Breast epithelium (tissue), 4 donors: ENCODE results near the gene IQCN. TPM values are rescaled to one million over a fixed set of nuclear protein-coding genes. Genes with fewer than 3 reads are reported as not detected.

ENCODE experiments used
- DNase-seq, 2 donors: peaks; one replicate each; pipeline ENCODE4 v3.0.0-alpha.2; 2019; ENCODE audit warnings: low spot score in 2 of 2
- H3K27ac ChIP-seq, 2 donors: fragments of 200-600 bp; sonication (generic) in 1 of 2; one replicate each; pipeline ENCODE4 v1.5.1; 2016 to 2019; ENCODE audit warnings: mild to moderate bottlenecking in 1 of 2
- H3K27me3 ChIP-seq, 2 donors: fragments of 200-600 bp; sonication (generic) in 1 of 2; one replicate each; pipeline versions ENCODE4 v1.5.1 to v1.6.0; 2017 to 2019; ENCODE audit warnings: control low read depth in 1 of 2, mild to moderate bottlenecking in 1 of 2
- H3K36me3 ChIP-seq: fragments of 200-600 bp; one replicate; pipeline ENCODE4 v1.5.1; 2019
- H3K4me1 ChIP-seq, 2 donors: fragments of 200-600 bp; sonication (generic); one replicate each; pipeline ENCODE4 v1.5.1; 2016 to 2019; ENCODE audit warnings: control low read depth in 1 of 2
- H3K4me3 ChIP-seq, 3 donors: fragments of 200-600 bp; sonication (generic); 1 replicate in 2 of 3; 2 replicates in 1 of 3; pipeline ENCODE4 v1.5.1; 2016 to 2019; ENCODE audit warnings: mild to moderate bottlenecking in 3 of 3, moderate library complexity in 2 of 3
- H3K9me3 ChIP-seq, 2 donors: fragments of 200-600 bp; sonication (generic) in 1 of 2; one replicate each; pipeline ENCODE4 v1.5.1; 2016 to 2019; ENCODE audit warnings: control low read depth in 1 of 2
- CTCF ChIP-seq, 3 donors: fragments of 450-650 bp; IDR thresholded peaks; one replicate each; pipeline ENCODE4 v1.5.1; 2016 to 2017; ENCODE audit warnings: antibody characterized with exemption in 3 of 3, mild to moderate bottlenecking in 3 of 3, moderate library complexity in 3 of 3
- POLR2A ChIP-seq: fragments of 450-650 bp; IDR thresholded peaks from one replicate; pipeline ENCODE4 v1.6.1; 2016; ENCODE audit warnings: antibody characterized with exemption, mild to moderate bottlenecking, moderate library complexity
- POLR2AphosphoS5 ChIP-seq, 3 donors: sonication (generic); formaldehyde crosslinking; IDR thresholded peaks; one replicate each; pipeline ENCODE4 v1.6.1; 2017; ENCODE audit warnings: antibody characterized with exemption in 3 of 3
- intact Hi-C: fragments of 100-400 bp; cut with DNase I; formaldehyde crosslinking; loops from one replicate; pipeline ENCODE4 v1.15.1; 2023; ENCODE audit warnings: low total_unique reads
- total RNA-seq, 3 donors: library from RNA; depleted of rRNA; stranded (reverse); fragments of >200 nt; gene quantifications; one replicate each; pipeline ENCODE4 v1.1.0, GENCODE V29; 2016

Gene IQCN
- total RNA-seq, 3 donors from 2014 or later: 7.0 to 16.6 (median 9.5) TPM

- Histone ChIP-seq H3K9me3 (no peaks in the 10 kb centered on the region), H3K36me3 (no peaks in the 10 kb centered on the region), H3K4me3 (no peak overlapping the region), H3K27ac (no peak overlapping the region), H3K27me3 (no peaks in the 10 kb centered on the region), H3K4me1 (no peaks in the 10 kb centered on the region)
- DNase-seq: no peak
- intact Hi-C loops: no loop called here
- TF ChIP-seq CTCF (IDR thresholded peaks at IDR 0.05) (no peak), POLR2A (no peak), POLR2AphosphoS5 (IDR thresholded peaks at IDR 0.05) (no peak)
Observed at GRCh38 chr19:18249834-18250233, 24.4 kb downstream of the IQCN start.

GRCh38 chr19:18245297-18245696 is 29.0 kb downstream of the IQCN start:
- no peaks in the 10 kb centered on the region for H3K9me3 ChIP-seq
- no peak overlapping the region for H3K27ac ChIP-seq
- intact Hi-C loops: no loop called here
- no peak for DNase-seq
- H3K36me3 ChIP-seq: no peaks in the 10 kb centered on the region
- no peak for TF ChIP-seq POLR2A
- TF ChIP-seq CTCF (IDR thresholded peaks at IDR 0.05): no peak
- H3K27me3 ChIP-seq: no peaks in the 10 kb centered on the region
- H3K4me1 ChIP-seq: no peaks in the 10 kb centered on the region
- no peak overlapping the region for H3K4me3 ChIP-seq

GRCh38 chr19:18239303-18239702 is 34.9 kb downstream of the IQCN start:
- H3K9me3 ChIP-seq: no peaks in the 10 kb centered on the region
- TF ChIP-seq POLR2A (no peak), POLR2AphosphoS5 (IDR thresholded peaks at IDR 0.05) (no peak), CTCF (IDR thresholded peaks at IDR 0.05) (no peak)
- H3K4me3 ChIP-seq: no peak overlapping the region
- no peak for DNase-seq
- H3K4me1 ChIP-seq: no peaks in the 10 kb centered on the region
- intact Hi-C loops: no loop called here
- no peak overlapping the region for H3K27ac ChIP-seq
- H3K36me3 ChIP-seq: no peaks in the 10 kb centered on the region
- H3K27me3 ChIP-seq: peaks cover 0 to 23% of the 10 kb centered on the region in 2 donors

GRCh38 chr19:18234194-18234593 is 40.1 kb downstream of the IQCN start:
- peaks cover 14 to 68% of the 10 kb centered on the region in 2 donors for H3K27me3 ChIP-seq
- H3K4me3 ChIP-seq: no peak overlapping the region

More at GRCh38 chr19:18234194-18234593, 40.1 kb downstream of the IQCN start:
- no peak for DNase-seq
- Histone ChIP-seq H3K27ac (no peak overlapping the region), H3K36me3 (no peaks in the 10 kb centered on the region), H3K4me1 (no peaks in the 10 kb centered on the region), H3K9me3 (peaks cover 10 to 11% of the 10 kb centered on the region in 2 donors)
- intact Hi-C loops: no loop called here
- TF ChIP-seq POLR2A (no peak), POLR2AphosphoS5 (IDR thresholded peaks at IDR 0.05) (no peak), CTCF (IDR thresholded peaks at IDR 0.05) (no peak)
